ENCODE measurements around the gene LCN12. TPM values are rescaled to one million over a fixed set of nuclear protein-coding genes. Genes with fewer than 3 reads are reported as not detected.

The LCN12 gene
- total RNA-seq, 4 donors from 2014 or later = 1.8 to 8.7 (median 7.9) TPM; not detected in 1

- DNase-seq = no peak
- Histone ChIP-seq H3K36me3 (no peaks in the 10 kb centered on the region), H3K9me3 (no peaks in the 10 kb centered on the region), H3K27ac (peak within 1 kb of the TSS; percentile 22 to 58 (median 30)), H3K4me3 (peak within 1 kb of the TSS; percentile 29 to 54 (median 39)), H3K4me1 (peaks cover 0 to 19% (median 2%) of the 10 kb centered on the region in 4 donors), H3K27me3 (no peaks in the 10 kb centered on the region)
- TF ChIP-seq POLR2A (IDR thresholded peaks at IDR 0.05) = no peak
- TF ChIP-seq CTCF (IDR thresholded peaks at IDR 0.05) = no peak
Observed at GRCh38 chr9:136977223-136977622, 25.1 kb downstream of the LCN12 start, which contains the start of gene PTGDS. TSS of gene PTGDS (plus strand) at chr9:136977504. CDS start at chr9:136977579, 75 bp downstream.

- H3K27me3 ChIP-seq = no peaks in the 10 kb centered on the region
- peak overlapping the region; percentile 29 to 54 (median 39) for H3K4me3 ChIP-seq
- no peak for TF ChIP-seq POLR2A (IDR thresholded peaks at IDR 0.05)
- no peak for TF ChIP-seq CTCF (IDR thresholded peaks at IDR 0.05)
- H3K36me3 ChIP-seq = no peaks in the 10 kb centered on the region
- H3K9me3 ChIP-seq = no peaks in the 10 kb centered on the region
- H3K27ac ChIP-seq = peak overlapping the region in 3 of 4 donors; percentile 22 to 58 (median 31)
- peaks cover 0 to 19% (median 2%) of the 10 kb centered on the region in 4 donors for H3K4me1 ChIP-seq
- no peak for DNase-seq
Observed at GRCh38 chr9:136977649-136978072, 25.6 kb downstream of the LCN12 start.

- Histone ChIP-seq H3K36me3 (no peaks in the 10 kb centered on the region), H3K27me3 (no peaks in the 10 kb centered on the region), H3K4me1 (peaks cover 0 to 19% (median 2%) of the 10 kb centered on the region in 4 donors), H3K27ac (peak overlapping the region; percentile 22 to 58 (median 30)), H3K4me3 (peak overlapping the region; percentile 29 to 54 (median 39)), H3K9me3 (no peaks in the 10 kb centered on the region)
- TF ChIP-seq POLR2A (IDR thresholded peaks at IDR 0.05) = no peak
- no peak for TF ChIP-seq CTCF (IDR thresholded peaks at IDR 0.05)
- peak; percentile 58 to 72 (median 68) for DNase-seq
Observed at GRCh38 chr9:136978073-136978864, 26.2 kb downstream of the LCN12 start.

- no peaks in the 10 kb centered on the region for H3K27me3 ChIP-seq
- no peaks in the 10 kb centered on the region for H3K9me3 ChIP-seq
- DNase-seq = no peak
- peaks cover 0 to 19% (median 2%) of the 10 kb centered on the region in 4 donors for H3K4me1 ChIP-seq
- TF ChIP-seq CTCF (IDR thresholded peaks at IDR 0.05) = no peak
- TF ChIP-seq POLR2A (IDR thresholded peaks at IDR 0.05) = no peak
- H3K4me3 ChIP-seq = no peak overlapping the region
- no peaks in the 10 kb centered on the region for H3K36me3 ChIP-seq
- no peak overlapping the region for H3K27ac ChIP-seq
Observed at GRCh38 chr9:136978865-136979544, 26.9 kb downstream of the LCN12 start.

GRCh38 chr9:136979769-136980587 lies 27.9 kb downstream of the LCN12 start:
- H3K4me3 ChIP-seq = no peak overlapping the region
- no peak for DNase-seq
- peaks cover 0 to 20% (median 2%) of the 10 kb centered on the region in 4 donors for H3K4me1 ChIP-seq
- TF ChIP-seq CTCF (IDR thresholded peaks at IDR 0.05) (no peak), POLR2A (IDR thresholded peaks at IDR 0.05) (no peak)
- H3K36me3 ChIP-seq = no peaks in the 10 kb centered on the region
- H3K9me3 ChIP-seq = no peaks in the 10 kb centered on the region
- no peak overlapping the region for H3K27ac ChIP-seq
- peaks cover 0 to 7% of the 10 kb centered on the region in 2 donors for H3K27me3 ChIP-seq

Data from Peyer's patch (tissue), 4 donors.